Keratinocyte (primary cell): ENCODE results near the gene POLR1B. TPM values are rescaled to one million over a fixed set of nuclear protein-coding genes. Genes with fewer than 3 reads are reported as not detected.
A peak's percentile ranks its signal among the peaks of the same experiment; 100 is the strongest.

Source experiments
- DNase-seq: peaks from one replicate; pipeline ENCODE4 v3.0.0-alpha.2; 2011; ENCODE audit warnings: low read depth, missing footprints, low spot score
- FAIRE-seq: peaks from 2 replicates; lab custom pipeline; 2011; peaks lifted over from hg19 to GRCh38; lab: Jason Lieb, UNC
- H2AFZ ChIP-seq: 2 replicates; pipeline ENCODE4 v1.6.0; 2012; ENCODE audit warnings: low read length, control low read depth, inconsistent platforms; ENCODE audit not compliant: control insufficient read depth
- H3K27ac ChIP-seq: 2 replicates; pipeline ENCODE4 v1.5.1; 2011; ENCODE audit warnings: low read length; ENCODE audit not compliant: control insufficient read depth, insufficient read depth
- H3K27me3 ChIP-seq: 3 replicates; pipeline ENCODE4 v1.6.0; 2011; ENCODE audit warnings: low read length; ENCODE audit not compliant: control insufficient read depth, insufficient read depth; ENCODE audit errors: extremely low read depth
- H3K36me3 ChIP-seq, 2 experiments: 2 replicates in 1 of 2; 3 replicates in 1 of 2; pipeline ENCODE4 v1.5.1; 2011; ENCODE audit warnings: low read length in 2 of 2, mild to moderate bottlenecking in 1 of 2; ENCODE audit not compliant: control insufficient read depth in 2 of 2, insufficient read depth in 2 of 2; ENCODE audit errors: extremely low read depth in 1 of 2
- H3K4me1 ChIP-seq: 3 replicates; pipeline ENCODE4 v1.5.1; 2011; ENCODE audit warnings: low read length; ENCODE audit not compliant: control insufficient read depth, insufficient read depth; ENCODE audit errors: extremely low read depth
- H3K4me2 ChIP-seq: 3 replicates; pipeline ENCODE4 v1.6.0; 2011; ENCODE audit warnings: low read depth, low read length; ENCODE audit not compliant: control insufficient read depth, insufficient read depth; ENCODE audit errors: extremely low read depth
- H3K4me3 ChIP-seq, 3 experiments: fragments of 200-600 bp in 1 of 3; sonication (generic) in 1 of 3; 2 replicates in 2 of 3; 3 replicates in 1 of 3; pipeline ENCODE4 v1.5.1; 2011 to 2016; ENCODE audit warnings: low read length in 3 of 3, mild to moderate bottlenecking in 3 of 3, control low read depth in 2 of 3, inconsistent platforms in 1 of 3, low read depth in 1 of 3, mixed read lengths in 1 of 3, mixed run types in 1 of 3, moderate library complexity in 1 of 3; ENCODE audit not compliant: control insufficient read depth in 2 of 3, insufficient read depth in 2 of 3; ENCODE audit errors: extremely low read depth in 1 of 3
- H3K79me2 ChIP-seq: 2 replicates; pipeline ENCODE4 v1.6.0; 2012; ENCODE audit warnings: low read length; ENCODE audit not compliant: control insufficient read depth, insufficient read depth
- H3K9ac ChIP-seq: 3 replicates; pipeline ENCODE4 v1.6.0; 2011; ENCODE audit warnings: low read length; ENCODE audit not compliant: control insufficient read depth, insufficient read depth; ENCODE audit errors: extremely low read depth
- H3K9me1 ChIP-seq: 3 replicates; pipeline ENCODE4 v1.6.0; 2011; ENCODE audit warnings: low read length; ENCODE audit not compliant: control insufficient read depth, insufficient read depth; ENCODE audit errors: extremely low read depth
- H3K9me3 ChIP-seq: 2 replicates; pipeline ENCODE4 v1.5.1; 2012; ENCODE audit warnings: low read depth, low read length; ENCODE audit not compliant: control insufficient read depth
- H4K20me1 ChIP-seq: 3 replicates; pipeline ENCODE4 v1.6.0; 2011; ENCODE audit warnings: low read length; ENCODE audit not compliant: control insufficient read depth, insufficient read depth; ENCODE audit errors: extremely low read depth
- CTCF ChIP-seq, 3 experiments: IDR thresholded peaks in 1 of 3; conservative IDR thresholded peaks in 1 of 3; optimal IDR thresholded peaks in 1 of 3; 2 replicates in 2 of 3; 3 replicates in 1 of 3; pipeline versions ENCODE3 to v1.5.1; 2011; ENCODE audit warnings: low read length in 3 of 3, mild to moderate bottlenecking in 3 of 3, moderate library complexity in 2 of 3, control low read depth in 1 of 3, inconsistent platforms in 1 of 3; ENCODE audit not compliant: insufficient read depth in 2 of 3; ENCODE audit errors: extremely low read depth in 1 of 3
- EZH2 ChIP-seq: IDR thresholded peaks from one replicate; pipeline ENCODE4 v1.6.1; 2012; ENCODE audit warnings: inconsistent platforms, mild to moderate bottlenecking, low read length, moderate library complexity
- dilution Hi-C: fragments of 300-500 bp; cut with MboI; formaldehyde crosslinking; loops from one replicate; pipeline ENCODE4 v1.7.0; 2020; ENCODE audit warnings: low sequenced_read_pairs; ENCODE audit not compliant: extremely low pct_ligation_motif_present
- polyA plus RNA-seq, 5 experiments: library from polyadenylated mRNA; depleted of rRNA in 3 of 5; stranded (reverse) in 3 of 5; stranded (forward) in 1 of 5; unstranded in 1 of 5; fragments of >200 nt; gene quantifications; 1 replicate in 1 of 5; 2 replicates in 3 of 5; 3 replicates in 1 of 5; pipeline versions ENCODE4 v1.2.1 to v1.2.3, GENCODE V29; 2011 to 2012; ENCODE audit warnings: missing spikeins in 2 of 5, low read depth in 1 of 5, low replicate concordance in 1 of 5

Gene POLR1B
- polyA plus RNA-seq, 1 donor (not counting 4 experiments of a cell fraction or from before 2014, with no cell fraction given), result 31.9 TPM

GRCh38 chr2:112618383-112618782 is 76.1 kb downstream of the POLR1B start:
- Histone ChIP-seq H3K36me3 (no peaks in the 10 kb centered on the region), H3K27ac (no peak overlapping the region), H3K79me2 (no peaks in the 10 kb centered on the region), H3K9me3 (no peaks in the 10 kb centered on the region), H3K9ac (no peak overlapping the region), H3K4me3 (no peak overlapping the region), H3K4me1 (peaks cover 24% of the 10 kb centered on the region), H3K4me2 (no peak overlapping the region), H4K20me1 (no peaks in the 10 kb centered on the region), H3K9me1 (no peaks in the 10 kb centered on the region), H2AFZ (no peak overlapping the region), H3K27me3 (no peaks in the 10 kb centered on the region)
- no peak for DNase-seq
- dilution Hi-C loops, result no loop called here
- FAIRE-seq, result no peak
- TF ChIP-seq EZH2, result no peak
- no peak for TF ChIP-seq CTCF (optimal IDR thresholded peaks at IDR 0.05 in 1 of 3, IDR thresholded peaks at IDR 0.05 in 1 of 3, conservative IDR thresholded peaks at IDR 0.05 in 1 of 3; ENCODE audit: extremely low read depth in 1 of 3, insufficient read depth in 2 of 3, low read length in 3 of 3)

GRCh38 chr2:112621790-112622527 is 79.7 kb downstream of the POLR1B start:
- TF ChIP-seq CTCF (optimal IDR thresholded peaks at IDR 0.05 in 1 of 3, IDR thresholded peaks at IDR 0.05 in 1 of 3, conservative IDR thresholded peaks at IDR 0.05 in 1 of 3; ENCODE audit: extremely low read depth in 1 of 3, insufficient read depth in 2 of 3, low read length in 3 of 3), result no peak
- TF ChIP-seq EZH2, result no peak
- peaks cover 58% of the 10 kb centered on the region for H3K4me1 ChIP-seq
- peak overlapping the region; percentile 96 for H3K27ac ChIP-seq
- FAIRE-seq (peak; percentile 66), DNase-seq (no peak)
- H3K4me2 ChIP-seq, result peak overlapping the region; percentile 80
- H3K4me3 ChIP-seq, result peak overlapping the region; percentile 14 to 50 (median 15)
- no peaks in the 10 kb centered on the region for H3K27me3 ChIP-seq
- no peaks in the 10 kb centered on the region for H3K79me2 ChIP-seq
- H3K9me3 ChIP-seq, result no peaks in the 10 kb centered on the region
- H3K9ac ChIP-seq, result peak overlapping the region; percentile 73
- peak overlapping the region; percentile 2 for H2AFZ ChIP-seq
- H4K20me1 ChIP-seq, result no peaks in the 10 kb centered on the region
- no peaks in the 10 kb centered on the region for H3K36me3 ChIP-seq
- H3K9me1 ChIP-seq, result no peaks in the 10 kb centered on the region
- dilution Hi-C loops, result no loop called here
